Central memory CD8-positive, alpha-beta T cell (primary cell): Measurements from ENCODE around the gene CACNA2D4.

Experiments
- ATAC-seq: fragments of 150-1000 bp; cut with Tn5 transposase; replicated peaks from 2 replicates; pipeline ENCODE4 v1.10.0; 2022; ENCODE audit warnings: mild to moderate bottlenecking, moderate FRiP score, moderate number of reproducible peaks; ENCODE audit not compliant: poor library complexity, severe bottlenecking; ENCODE audit errors: extremely low read depth
- DNase-seq, 2 donors: peaks; one replicate each; pipeline ENCODE4 v3.0.0; 2021; ENCODE audit warnings: low spot score in 2 of 2
- H3K27ac Mint-ChIP-seq: one replicate; pipeline ENCODE4 v1.8.0; 2022; ENCODE audit warnings: low read depth, mild to moderate bottlenecking, moderate library complexity, mixed read lengths
- H3K27me3 Mint-ChIP-seq: one replicate; pipeline ENCODE4 v1.8.0; 2022; ENCODE audit warnings: mixed read lengths
- H3K36me3 Mint-ChIP-seq: one replicate; pipeline ENCODE4 v1.8.0; 2022; ENCODE audit warnings: mild to moderate bottlenecking, moderate library complexity, mixed read lengths; ENCODE audit not compliant: insufficient read depth
- H3K4me1 Mint-ChIP-seq: one replicate; pipeline ENCODE4 v1.8.0; 2022; ENCODE audit warnings: mixed read lengths
- H3K4me3 Mint-ChIP-seq: one replicate; pipeline ENCODE4 v1.8.0; 2022; ENCODE audit warnings: mild to moderate bottlenecking, moderate library complexity, mixed read lengths
- H3K9me3 Mint-ChIP-seq: one replicate; pipeline ENCODE4 v1.8.0; 2022; ENCODE audit warnings: mixed read lengths

The CACNA2D4 gene

GRCh38 chr12:1939801-1940607 lies 21.6 kb upstream of the CACNA2D4 start:
- Mint-ChIP-seq H3K36me3 (peaks cover 21% of the 10 kb centered on the region), H3K4me3 (no peak overlapping the region), H3K27ac (no peak overlapping the region), H3K4me1 (peaks cover 23% of the 10 kb centered on the region), H3K27me3 (no peaks in the 10 kb centered on the region), H3K9me3 (no peaks in the 10 kb centered on the region)
- ATAC-seq (peak; percentile 84), DNase-seq (peak; percentile 81 to 90)

GRCh38 chr12:1939331-1939730 lies 20.9 kb upstream of the CACNA2D4 start:
- H3K9me3 Mint-ChIP-seq = no peaks in the 10 kb centered on the region
- DNase-seq (no peak), ATAC-seq (no peak)
- no peaks in the 10 kb centered on the region for H3K27me3 Mint-ChIP-seq
- peaks cover 23% of the 10 kb centered on the region for H3K4me1 Mint-ChIP-seq
- no peak overlapping the region for H3K4me3 Mint-ChIP-seq
- peaks cover 18% of the 10 kb centered on the region for H3K36me3 Mint-ChIP-seq
- no peak overlapping the region for H3K27ac Mint-ChIP-seq

- DNase-seq (no peak), ATAC-seq (no peak)
- H3K27me3 Mint-ChIP-seq = no peaks in the 10 kb centered on the region
- no peak overlapping the region for H3K27ac Mint-ChIP-seq
- H3K36me3 Mint-ChIP-seq = peaks cover 18% of the 10 kb centered on the region
- no peaks in the 10 kb centered on the region for H3K9me3 Mint-ChIP-seq
- no peak overlapping the region for H3K4me3 Mint-ChIP-seq
- peaks cover 11% of the 10 kb centered on the region for H3K4me1 Mint-ChIP-seq
Observed at GRCh38 chr12:1937481-1938224, 19.2 kb upstream of the CACNA2D4 start.

GRCh38 chr12:1936406-1937320 lies 18.2 kb upstream of the CACNA2D4 start:
- Mint-ChIP-seq H3K27ac (peak overlapping the region; percentile 49), H3K9me3 (no peaks in the 10 kb centered on the region), H3K27me3 (no peaks in the 10 kb centered on the region), H3K36me3 (peaks cover 14% of the 10 kb centered on the region), H3K4me1 (peaks cover 13% of the 10 kb centered on the region), H3K4me3 (no peak overlapping the region)
- no peak for DNase-seq
- ATAC-seq = no peak

- ATAC-seq (no peak), DNase-seq (no peak)
- Mint-ChIP-seq H3K4me1 (peaks cover 13% of the 10 kb centered on the region), H3K27ac (peak overlapping the region; percentile 49), H3K4me3 (no peak overlapping the region), H3K9me3 (no peaks in the 10 kb centered on the region), H3K27me3 (no peaks in the 10 kb centered on the region), H3K36me3 (peaks cover 9% of the 10 kb centered on the region)
Observed at GRCh38 chr12:1935700-1936378, 17.4 kb upstream of the CACNA2D4 start.

- H3K27ac Mint-ChIP-seq = no peak overlapping the region
- DNase-seq (no peak), ATAC-seq (no peak)
- peaks cover 13% of the 10 kb centered on the region for H3K4me1 Mint-ChIP-seq
- H3K36me3 Mint-ChIP-seq = peaks cover 6% of the 10 kb centered on the region
- H3K9me3 Mint-ChIP-seq = no peaks in the 10 kb centered on the region
- H3K4me3 Mint-ChIP-seq = no peak overlapping the region
- H3K27me3 Mint-ChIP-seq = no peaks in the 10 kb centered on the region
Observed at GRCh38 chr12:1935242-1935641, 16.8 kb upstream of the CACNA2D4 start.

- Mint-ChIP-seq H3K36me3 (peaks cover 3% of the 10 kb centered on the region), H3K27ac (no peak overlapping the region), H3K27me3 (no peaks in the 10 kb centered on the region), H3K4me3 (no peak overlapping the region), H3K9me3 (no peaks in the 10 kb centered on the region), H3K4me1 (peaks cover 10% of the 10 kb centered on the region)
- DNase-seq = no peak
- no peak for ATAC-seq
Observed at GRCh38 chr12:1934831-1935230, 16.4 kb upstream of the CACNA2D4 start.

GRCh38 chr12:1934068-1934467 lies 15.6 kb upstream of the CACNA2D4 start:
- Mint-ChIP-seq H3K4me1 (peaks cover 12% of the 10 kb centered on the region), H3K4me3 (no peak overlapping the region), H3K27ac (no peak overlapping the region), H3K36me3 (peaks cover 3% of the 10 kb centered on the region), H3K9me3 (no peaks in the 10 kb centered on the region), H3K27me3 (no peaks in the 10 kb centered on the region)
- ATAC-seq (no peak), DNase-seq (no peak)

- no peaks in the 10 kb centered on the region for H3K9me3 Mint-ChIP-seq
- H3K27ac Mint-ChIP-seq = no peak overlapping the region
- peaks cover 13% of the 10 kb centered on the region for H3K4me1 Mint-ChIP-seq
- no peaks in the 10 kb centered on the region for H3K27me3 Mint-ChIP-seq
- no peak for ATAC-seq
- H3K36me3 Mint-ChIP-seq = peaks cover 2% of the 10 kb centered on the region
- DNase-seq = no peak
- H3K4me3 Mint-ChIP-seq = no peak overlapping the region
Observed at GRCh38 chr12:1933342-1934051, 15.0 kb upstream of the CACNA2D4 start.

- H3K4me1 Mint-ChIP-seq = peaks cover 13% of the 10 kb centered on the region
- ATAC-seq = no peak
- H3K4me3 Mint-ChIP-seq = no peak overlapping the region
Observed at GRCh38 chr12:1932264-1932777, 13.9 kb upstream of the CACNA2D4 start.

GRCh38 chr12:1931642-1932041 lies 13.2 kb upstream of the CACNA2D4 start:
- no peak for ATAC-seq
- peaks cover 9% of the 10 kb centered on the region for H3K27me3 Mint-ChIP-seq
- no peaks in the 10 kb centered on the region for H3K9me3 Mint-ChIP-seq
- H3K4me3 Mint-ChIP-seq = no peak overlapping the region
- H3K36me3 Mint-ChIP-seq = no peaks in the 10 kb centered on the region
- no peak overlapping the region for H3K27ac Mint-ChIP-seq
- peaks cover 13% of the 10 kb centered on the region for H3K4me1 Mint-ChIP-seq
- DNase-seq = no peak

More at GRCh38 chr12:1932264-1932777, 13.9 kb upstream of the CACNA2D4 start:
- peaks cover 2% of the 10 kb centered on the region for H3K27me3 Mint-ChIP-seq
- DNase-seq = no peak
- H3K36me3 Mint-ChIP-seq = no peaks in the 10 kb centered on the region
- H3K27ac Mint-ChIP-seq = no peak overlapping the region
- no peaks in the 10 kb centered on the region for H3K9me3 Mint-ChIP-seq
